ENCODE measurements around the gene TMPRSS11F.

DNA sequence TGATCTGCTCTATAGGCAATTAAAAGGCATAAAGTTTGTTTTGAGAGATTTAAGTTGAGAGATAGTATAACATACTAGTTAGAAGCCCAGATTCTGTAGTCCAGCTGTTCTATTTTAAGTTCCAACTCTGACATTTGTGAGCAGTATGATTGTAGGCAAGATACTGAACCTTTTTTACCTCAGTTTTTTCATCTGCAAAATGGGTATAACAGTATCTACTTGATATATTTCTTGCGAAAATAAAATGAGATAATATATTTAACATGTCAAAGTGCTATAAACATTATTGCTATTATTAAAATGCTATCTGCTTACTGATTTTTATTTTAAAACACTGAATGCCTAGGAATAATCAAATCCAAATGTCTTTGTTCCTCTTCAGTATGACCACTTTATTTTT lies 19.2 kb downstream of the TMPRSS11F start:
- no peak for TF ChIP-seq CTCF (IDR thresholded peaks at IDR 0.05)
- TF ChIP-seq POLR2A (IDR thresholded peaks at IDR 0.05) = no peak
